HFF-Myc (cell line): ENCODE results near the gene DNAJC7.

Experiments
- DNase-seq: peaks from one replicate; pipeline ENCODE4 v3.0.0-alpha.2; 2011; ENCODE audit warnings: low read depth; ENCODE audit errors: extremely low read depth
- H3K4me3 ChIP-seq: replicated peaks from 2 replicates; pipeline ENCODE4 v1.5.1; 2011; ENCODE audit warnings: low read depth, mild to moderate bottlenecking, control low read depth, low read length
- CTCF ChIP-seq: IDR thresholded peaks from 2 replicates; pipeline ENCODE4 v1.5.1; 2012; ENCODE audit warnings: mild to moderate bottlenecking, low read depth, low read length, control low read depth; ENCODE audit errors: missing control alignments

DNAJC7 gene

GRCh38 chr17:42031584-42031983 lies 14.3 kb upstream of the DNAJC7 start:
- no peak for TF ChIP-seq CTCF
- no peak overlapping the region for H3K4me3 ChIP-seq
- DNase-seq, result no peak

GRCh38 chr17:42028791-42029127 lies 11.5 kb upstream of the DNAJC7 start:
- no peak for TF ChIP-seq CTCF
- H3K4me3 ChIP-seq, result no peak overlapping the region
- no peak for DNase-seq

- TF ChIP-seq CTCF, result peak; percentile 25
- H3K4me3 ChIP-seq, result no peak overlapping the region
- no peak for DNase-seq
These were observed 10.9 kb upstream of the DNAJC7 start for GRCh38 chr17:42027961-42028790.

- TF ChIP-seq CTCF, result no peak
- no peak overlapping the region for H3K4me3 ChIP-seq
- DNase-seq, result no peak
These were observed 10.3 kb upstream of the DNAJC7 start for GRCh38 chr17:42027590-42027889.

- no peak for DNase-seq
- no peak overlapping the region for H3K4me3 ChIP-seq
- no peak for TF ChIP-seq CTCF
These were observed 9.8 kb upstream of the DNAJC7 start for GRCh38 chr17:42026857-42027589.

GRCh38 chr17:42025936-42026335 lies 8.7 kb upstream of the DNAJC7 start:
- DNase-seq, result no peak
- no peak for TF ChIP-seq CTCF
- H3K4me3 ChIP-seq, result no peak overlapping the region
